NCI-H1092 treated with DMSO at 0.1 percent for 48 hours (cell line): Measurements from ENCODE around the gene CNNM4.
"Not testable (repeated sequence)": the region's sequence is repeated elsewhere in the genome, so short reads cannot be mapped to it uniquely, and the experiment has no call there.

Experiments used
- DNase-seq: peaks from one replicate; lab custom pipeline; 2025; lab: John Stamatoyannopoulos, UW

Gene CNNM4

DNA sequence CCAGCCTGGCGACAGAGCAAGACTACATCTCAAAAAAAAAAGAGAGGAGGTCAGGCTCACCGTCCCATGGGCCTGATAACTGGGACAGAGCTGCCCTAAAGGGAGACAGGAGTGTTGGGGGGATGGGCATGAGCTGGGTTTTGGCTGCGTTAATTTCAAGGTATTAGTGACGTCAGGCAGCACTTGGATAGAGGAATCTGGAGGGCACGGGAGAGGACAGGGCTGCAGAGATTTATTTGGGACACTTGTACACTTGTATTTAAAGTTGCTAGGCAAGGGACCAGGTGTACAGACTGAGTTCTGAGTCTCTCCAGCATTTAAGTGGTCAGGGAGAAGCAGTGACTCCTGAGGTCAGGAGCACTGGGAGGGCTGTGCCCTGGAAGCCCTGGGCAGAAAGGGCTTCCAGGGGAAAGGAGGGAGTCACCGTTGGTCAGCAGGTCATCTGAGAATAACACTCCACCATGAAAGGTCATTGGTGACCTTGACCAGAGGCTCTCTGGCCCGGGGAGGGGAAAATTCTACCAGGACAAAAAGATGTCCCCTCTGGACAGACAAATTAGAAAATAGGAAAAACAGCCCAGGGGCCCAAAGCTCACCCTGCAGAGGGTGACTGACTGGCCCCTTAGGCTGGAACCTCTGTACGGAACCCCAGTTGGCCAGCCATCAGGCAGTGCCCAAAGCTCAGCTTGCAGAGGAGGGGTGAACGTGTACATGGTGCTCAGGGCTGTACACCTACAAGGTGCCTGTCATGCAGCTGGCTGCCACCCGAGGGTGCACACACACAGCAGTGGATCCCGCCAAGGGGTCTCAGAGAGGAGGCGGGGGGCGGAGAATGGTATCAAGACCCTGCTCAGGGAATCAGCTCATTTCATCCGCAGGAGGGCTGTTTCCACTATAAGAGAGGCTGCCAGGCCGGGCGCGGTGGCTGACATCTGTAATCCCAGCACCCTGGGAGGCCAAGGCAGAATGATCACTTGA lies 32.4 kb downstream of the CNNM4 start:
- no peak for DNase-seq

DNA sequence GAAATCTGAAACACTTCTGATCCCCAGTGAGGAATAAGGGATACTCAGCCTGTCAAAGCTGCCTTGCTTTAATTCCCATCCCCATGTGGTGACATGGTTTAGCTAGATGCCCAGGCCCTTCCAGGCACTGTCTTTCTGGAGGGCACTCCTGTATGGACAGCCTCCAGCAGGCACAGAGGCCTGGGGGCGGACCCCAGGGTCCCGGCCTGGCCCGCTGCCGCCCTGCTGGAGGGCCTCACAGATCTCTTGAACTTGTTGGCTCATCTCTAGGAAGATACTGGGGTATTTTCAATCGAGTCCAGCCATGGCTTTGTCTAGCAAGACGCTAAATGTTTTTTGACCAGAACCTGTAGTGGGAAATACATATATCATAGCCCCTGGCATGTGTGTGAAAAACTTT lies 34.4 kb downstream of the CNNM4 start:
- DNase-seq: no peak

DNA sequence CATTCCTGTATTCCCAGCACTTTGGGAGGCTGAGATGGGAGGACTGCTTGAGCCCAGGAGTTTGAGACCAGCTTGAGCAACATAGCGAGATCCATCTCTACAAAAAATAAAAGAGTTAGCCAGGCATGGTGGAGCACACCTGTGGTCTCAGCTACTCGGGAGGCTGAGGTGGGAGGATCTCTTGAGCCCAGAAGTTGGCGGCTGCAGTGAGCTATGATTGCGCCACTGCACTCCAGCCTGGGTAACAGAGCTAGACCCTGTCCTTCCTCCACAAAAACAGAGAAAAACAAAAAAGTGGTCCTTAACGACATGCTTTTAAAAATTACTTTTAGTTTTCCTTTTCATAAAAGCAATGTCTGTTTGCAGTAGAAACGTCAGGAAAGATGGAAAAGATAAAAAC lies 35.8 kb downstream of the CNNM4 start:
- DNase-seq: not testable (repeated sequence)

DNA sequence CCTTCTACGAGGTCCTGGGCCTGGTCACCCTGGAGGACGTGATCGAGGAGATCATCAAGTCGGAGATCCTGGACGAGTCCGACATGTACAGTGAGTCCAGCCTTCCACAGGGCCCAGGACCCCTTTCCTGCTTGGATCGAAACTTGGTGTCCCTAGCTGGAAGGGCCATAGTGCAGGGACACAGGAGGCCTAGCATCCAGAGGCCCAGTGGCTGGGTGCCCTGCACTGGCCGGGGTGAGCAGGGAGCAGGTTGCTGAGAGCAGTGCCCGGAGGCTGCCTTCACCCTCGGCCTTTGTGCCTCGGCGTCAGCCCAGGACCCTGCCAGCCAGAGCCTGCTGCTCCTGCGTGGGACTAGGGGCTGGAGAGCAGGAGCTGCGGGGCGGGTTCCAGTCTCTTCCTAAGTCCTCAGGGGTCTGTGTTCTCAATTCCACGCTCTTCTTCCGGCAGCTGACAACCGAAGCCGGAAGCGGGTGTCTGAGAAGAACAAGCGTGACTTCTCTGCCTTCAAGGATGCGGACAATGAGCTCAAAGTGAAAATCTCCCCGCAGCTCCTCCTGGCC lies 36.4 kb downstream of the CNNM4 start:
- no peak for DNase-seq

DNA sequence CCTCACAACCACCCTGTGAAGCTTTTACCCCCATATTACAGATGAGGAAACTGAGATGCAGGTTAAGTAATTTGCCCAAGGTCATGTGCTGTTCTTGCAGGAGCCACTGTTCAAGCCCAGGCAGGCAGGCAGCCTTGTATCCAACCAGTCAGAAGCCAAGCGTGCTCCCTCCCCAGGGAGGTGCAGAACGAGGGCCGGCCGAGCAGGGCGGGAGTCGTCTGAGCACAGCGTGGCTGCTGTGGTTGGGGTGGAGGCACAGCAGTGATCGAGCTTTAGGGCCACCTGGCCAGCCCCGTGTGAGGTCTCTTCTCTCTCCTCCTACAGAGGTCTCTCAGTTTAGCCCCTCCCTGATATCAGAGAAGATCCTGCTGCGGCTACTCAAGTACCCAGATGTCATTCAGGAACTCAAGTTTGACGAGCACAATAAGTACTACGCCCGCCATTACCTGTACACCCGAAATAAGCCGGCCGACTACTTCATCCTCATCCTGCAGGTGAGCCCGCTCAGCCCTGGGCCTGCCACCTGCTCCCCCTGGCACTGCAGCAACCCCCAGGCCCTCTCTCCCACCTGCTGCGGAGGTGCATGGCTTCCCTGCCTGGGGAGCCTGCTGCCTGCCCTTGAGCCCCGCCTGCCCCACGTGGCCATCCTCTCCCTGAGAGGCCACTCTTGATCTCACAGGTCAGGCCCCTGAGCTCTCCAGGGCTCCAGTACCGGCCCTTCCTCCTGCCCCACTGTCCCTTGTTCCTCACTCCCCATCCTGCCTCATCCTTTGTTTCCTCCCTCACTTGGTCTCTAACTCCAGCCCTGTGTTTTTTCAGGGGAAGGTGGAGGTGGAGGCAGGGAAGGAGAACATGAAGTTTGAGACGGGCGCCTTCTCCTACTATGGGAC lies 38.3 kb downstream of the CNNM4 start:
- DNase-seq: no peak

DNA sequence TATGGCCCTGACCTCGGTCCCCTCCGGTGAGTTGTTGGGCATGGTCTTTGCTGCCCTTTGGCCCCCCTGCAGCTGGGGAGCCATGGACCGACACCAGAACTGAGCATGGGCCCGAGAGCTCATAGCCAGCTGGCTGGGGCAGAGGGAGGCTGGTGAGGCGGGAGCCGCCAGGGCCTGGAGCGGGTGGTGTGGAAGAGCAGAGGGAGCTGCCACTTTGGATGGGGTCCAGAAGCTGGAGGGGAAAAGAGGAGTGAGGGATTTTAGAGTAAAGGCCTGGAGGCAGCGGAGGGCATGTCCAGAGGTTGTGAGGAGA lies 38.9 kb downstream of the CNNM4 start:
- DNase-seq: no peak

DNA sequence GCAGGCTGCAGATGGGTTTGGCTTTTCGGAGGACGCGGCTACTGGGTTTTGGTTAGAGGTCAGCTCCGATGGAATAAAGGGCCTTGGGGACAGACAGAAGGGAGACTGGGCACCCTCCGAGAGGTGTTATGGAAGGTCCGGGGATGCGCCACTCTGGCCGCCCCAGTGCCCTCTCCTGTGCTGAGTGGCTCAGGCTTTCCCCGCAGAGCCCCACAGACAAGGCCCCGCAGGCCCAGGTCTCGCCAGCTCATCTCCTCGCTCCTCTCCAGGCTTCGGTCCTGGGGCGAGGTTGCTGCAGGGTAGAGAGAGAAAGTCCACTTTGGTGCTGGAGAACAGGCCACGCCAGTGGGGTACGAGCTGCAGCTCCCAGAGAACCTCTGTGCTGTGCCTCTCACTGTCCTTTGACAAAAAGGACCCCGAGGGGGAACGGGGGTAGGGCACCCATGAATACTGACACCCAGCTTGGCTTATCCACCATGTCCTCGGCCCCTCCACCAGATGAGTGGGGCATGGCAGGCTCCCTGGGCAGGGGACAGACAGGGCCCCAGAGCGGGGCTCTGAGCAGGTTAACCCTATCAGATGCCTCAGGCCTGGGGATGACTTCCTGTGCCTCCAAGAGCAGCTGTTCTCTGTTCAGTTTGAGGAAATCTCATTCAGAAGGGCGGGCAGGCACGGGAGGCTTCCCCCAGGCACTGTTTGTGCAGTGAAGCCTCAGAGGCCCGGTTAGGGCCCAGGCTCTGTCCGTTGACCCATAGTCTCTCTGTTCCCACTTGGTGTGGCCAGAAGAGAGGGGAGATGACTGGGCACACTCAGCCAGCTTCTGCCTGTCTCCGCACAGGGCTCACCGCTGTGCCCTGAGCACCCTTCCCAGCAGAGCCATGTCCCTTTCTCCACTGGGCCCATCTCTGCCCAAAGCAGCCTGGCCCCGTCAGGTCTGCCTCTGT lies 39.6 kb downstream of the CNNM4 start:
- no peak for DNase-seq

DNA sequence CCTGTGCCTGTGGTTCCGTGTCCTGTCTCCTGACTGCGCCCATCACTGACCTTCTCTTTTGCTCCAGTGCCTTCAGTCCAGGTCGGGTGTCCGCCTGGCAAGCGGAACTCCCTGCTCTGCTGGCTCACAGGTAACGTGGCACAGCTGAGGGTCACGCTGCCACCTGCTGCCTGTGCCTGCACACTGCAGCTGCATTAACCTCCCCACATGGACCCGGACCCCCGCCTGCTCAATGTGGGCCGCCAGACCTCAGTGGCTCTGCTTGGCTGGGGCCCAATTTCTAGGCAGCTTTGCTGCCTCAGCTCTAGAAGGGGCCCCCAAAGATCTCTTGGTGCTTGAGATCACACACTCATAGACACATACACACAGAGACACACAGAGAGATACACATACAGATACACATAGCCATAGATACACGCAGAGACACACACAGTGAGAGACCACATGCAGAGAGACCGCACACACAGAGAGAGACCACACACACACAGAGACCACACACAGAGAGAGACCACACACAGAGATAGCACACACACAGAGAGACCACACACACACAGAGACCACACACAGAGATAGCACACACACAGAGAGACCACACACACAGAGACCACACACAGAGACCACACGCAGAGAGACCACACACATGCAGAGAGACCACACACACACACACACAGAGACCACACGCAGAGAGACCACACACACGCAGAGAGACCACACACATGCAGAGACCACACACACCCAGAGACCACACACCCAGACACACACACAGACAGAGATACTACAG lies 40.5 kb downstream of the CNNM4 start:
- peak; percentile 33 for DNase-seq

DNA sequence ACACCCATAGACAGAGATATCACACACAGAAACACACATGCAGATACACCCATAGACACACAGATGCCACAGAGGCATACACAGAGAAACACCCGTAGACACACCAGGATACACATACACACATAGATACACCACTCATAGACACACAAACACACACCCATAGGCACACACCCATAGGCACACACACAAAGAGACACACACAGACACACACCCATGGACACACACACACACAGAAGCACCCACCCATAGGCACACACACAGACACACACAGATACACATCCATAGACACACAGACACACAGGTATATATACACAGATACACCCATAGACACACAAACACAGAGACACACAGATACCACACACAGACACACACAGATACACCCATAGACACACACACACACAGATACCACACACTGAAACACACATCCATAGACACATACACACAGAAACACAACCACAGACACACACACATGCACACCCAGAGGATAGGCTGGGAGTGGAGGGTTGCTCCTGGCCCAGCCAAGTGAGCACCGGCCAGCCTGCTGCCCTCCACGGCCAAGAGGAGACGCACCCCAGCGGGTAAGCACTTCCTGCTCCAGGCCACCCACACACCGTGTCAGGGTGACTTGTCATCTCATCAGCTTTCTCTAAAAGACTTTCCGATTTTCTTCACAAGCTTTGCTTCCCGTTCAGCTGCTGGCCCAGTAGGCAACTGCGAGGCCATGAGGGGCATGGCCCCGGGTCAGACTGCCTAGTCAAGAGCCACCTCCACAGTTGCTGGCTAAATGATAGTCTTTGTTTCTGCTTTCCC lies 41.3 kb downstream of the CNNM4 start:
- no peak for DNase-seq

DNA sequence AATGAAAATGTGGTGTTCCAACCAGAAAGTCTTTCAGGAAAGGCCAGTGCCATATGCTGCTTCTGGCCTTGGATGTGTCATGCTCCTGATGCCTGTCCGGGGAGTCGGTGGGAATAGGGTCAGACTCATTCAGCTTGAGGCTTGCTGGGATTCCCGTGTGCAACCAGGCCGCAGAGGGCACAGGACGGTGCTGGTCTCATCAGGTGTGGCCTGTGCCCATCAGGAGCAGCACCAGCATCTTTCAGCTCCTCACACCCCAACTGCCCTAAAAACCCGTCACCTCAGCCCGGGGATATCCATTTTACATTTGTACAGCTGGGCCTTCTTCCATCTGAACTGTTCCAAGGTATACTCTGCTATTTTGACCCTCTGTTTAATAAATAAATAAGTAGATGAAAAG lies 42.0 kb downstream of the CNNM4 start:
- DNase-seq: no peak

DNA sequence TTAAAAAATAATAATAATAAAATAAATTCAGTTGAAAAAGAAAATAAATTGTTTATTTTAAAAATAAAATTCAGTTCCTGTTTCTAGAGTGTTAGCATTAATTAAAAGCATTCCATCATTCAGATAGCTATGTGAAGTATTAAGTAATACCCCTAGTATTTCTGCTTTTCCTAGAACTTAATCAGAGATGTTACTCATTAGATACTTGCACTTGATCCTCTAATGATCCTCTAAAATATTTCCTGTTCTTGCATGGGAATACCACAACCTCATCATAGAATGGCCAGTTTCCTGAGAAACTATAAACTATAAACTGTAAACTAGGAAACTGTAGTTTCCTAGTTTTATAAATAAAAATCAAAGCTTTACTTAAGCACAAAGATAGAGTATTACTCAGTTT lies 44.3 kb downstream of the CNNM4 start:
- no peak for DNase-seq

DNA sequence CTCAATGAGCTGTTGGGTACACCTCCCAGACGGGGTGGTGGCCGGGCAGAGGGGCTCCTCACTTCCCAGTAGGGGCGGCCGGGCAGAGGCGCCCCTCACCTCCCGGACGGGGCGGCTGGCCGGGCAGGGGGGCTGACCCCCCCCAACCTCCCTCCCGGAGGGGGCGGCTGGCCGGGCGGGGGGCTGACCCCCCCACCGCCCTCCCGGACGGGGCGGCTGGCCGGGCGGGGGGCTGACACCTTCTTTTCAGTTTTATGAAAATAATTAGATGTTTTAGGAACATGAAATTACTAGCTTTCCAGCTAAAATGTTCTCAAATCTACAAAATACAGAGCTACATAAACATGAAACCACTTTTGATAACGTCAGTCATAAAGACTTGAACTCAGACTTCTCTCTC lies 45.2 kb downstream of the CNNM4 start:
- DNase-seq: not testable (repeated sequence)

DNA sequence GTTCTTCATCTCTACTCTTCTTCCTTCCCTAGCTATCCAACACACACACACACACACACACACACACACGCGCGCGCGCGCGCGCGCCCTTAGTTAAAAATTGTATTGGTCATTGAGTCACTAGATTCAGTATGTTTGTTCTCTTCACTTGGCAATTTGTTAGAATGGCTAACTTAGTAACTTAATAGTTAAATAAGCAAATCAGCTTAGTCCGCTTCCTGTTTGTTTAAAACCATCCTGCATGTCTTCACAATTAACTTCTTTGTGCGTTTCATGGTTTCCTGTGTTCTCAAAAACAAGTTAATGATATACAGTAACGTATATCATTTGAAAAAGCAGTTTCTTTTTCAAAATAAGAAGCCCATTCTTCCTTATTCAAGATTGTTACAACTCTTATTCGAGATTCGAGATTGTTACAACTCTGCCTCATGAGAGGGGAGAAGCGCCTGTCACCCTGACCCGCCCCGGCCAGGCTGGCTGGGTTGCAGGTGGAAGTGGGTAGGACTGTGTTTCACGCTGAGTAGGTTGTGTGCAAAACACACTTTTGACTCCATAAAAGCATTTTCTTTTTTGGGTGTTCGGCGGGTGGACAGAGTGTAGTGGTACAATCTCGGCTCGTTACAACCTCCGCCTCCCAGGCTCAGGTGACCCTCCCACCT lies 45.9 kb downstream of the CNNM4 start:
- no peak for DNase-seq

DNA sequence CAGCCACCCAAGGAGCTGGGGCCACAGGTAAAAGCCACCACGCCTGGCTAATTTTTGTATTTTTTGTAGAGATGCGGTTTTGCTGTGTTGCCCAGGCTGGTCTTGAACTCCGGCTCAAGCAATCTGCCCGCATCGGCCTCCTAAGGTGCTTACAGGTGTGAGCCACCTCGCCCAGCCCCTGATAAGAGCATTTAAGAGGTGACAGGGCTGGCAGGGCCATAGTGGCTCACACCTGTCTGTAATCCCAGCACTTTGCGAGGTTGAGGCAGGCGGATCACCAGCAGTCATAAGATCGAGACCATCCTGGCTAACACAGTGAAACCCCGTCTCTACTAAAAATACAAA lies 46.4 kb downstream of the CNNM4 start:
- no peak for DNase-seq

DNA sequence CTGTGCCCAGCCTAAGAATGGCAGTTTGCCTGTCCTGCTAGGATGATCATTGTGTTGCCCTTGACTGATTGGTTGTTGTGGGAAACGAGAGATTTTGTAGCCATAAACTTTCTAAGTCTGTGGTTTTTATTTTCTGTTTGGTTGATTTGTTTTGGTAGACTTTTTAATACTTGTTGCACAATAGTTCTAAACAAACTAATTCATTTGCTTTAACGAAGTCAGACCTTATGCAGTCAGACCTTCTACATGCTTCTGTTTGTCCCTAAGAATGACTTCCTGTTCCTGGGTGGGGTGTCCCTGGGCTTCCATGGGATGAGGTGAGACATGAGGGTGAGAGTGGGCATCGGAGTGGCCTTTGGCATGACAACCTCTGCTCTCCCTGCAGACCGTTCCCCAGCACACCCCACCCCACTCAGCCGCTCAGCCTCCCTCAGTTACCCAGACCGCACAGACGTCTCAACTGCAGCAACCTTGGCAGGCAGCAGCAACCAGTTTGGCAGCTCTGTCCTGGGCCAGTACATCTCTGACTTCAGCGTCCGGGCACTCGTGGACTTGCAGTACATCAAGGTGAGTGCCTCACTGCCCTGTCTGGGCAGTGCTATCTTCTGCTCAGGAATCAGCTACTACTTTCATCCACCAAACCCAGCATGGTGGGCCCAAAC lies 47.6 kb downstream of the CNNM4 start:
- DNase-seq: no peak

DNA sequence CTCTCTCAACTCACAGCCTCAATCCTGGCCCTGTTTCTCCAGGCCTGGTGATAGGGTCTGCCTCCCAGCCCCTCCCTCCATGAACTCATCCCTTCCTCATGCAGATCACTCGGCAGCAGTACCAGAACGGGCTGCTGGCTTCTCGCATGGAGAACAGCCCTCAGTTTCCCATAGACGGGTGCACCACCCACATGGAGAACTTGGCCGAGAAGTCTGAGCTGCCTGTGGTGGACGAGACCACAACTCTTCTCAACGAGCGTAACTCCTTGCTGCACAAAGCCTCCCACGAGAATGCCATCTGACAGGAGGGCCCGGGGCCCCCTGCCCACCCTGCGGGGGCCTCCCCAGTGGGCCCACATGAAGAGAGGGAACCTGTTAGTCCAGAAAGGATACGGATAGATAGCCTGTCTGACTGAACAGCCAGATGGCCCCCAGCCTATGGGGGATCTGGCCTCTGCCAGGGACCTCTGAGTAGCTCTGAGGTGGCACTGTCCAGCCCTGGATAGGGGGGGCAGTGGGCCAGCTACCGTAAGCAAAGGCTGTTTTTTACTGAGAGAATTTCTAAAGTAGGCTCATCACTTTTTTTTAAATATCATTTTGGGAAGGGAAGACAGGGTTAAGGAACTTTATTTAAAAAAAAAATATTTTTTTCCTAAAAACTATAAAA lies 48.6 kb downstream of the CNNM4 start:
- DNase-seq: no peak

DNA sequence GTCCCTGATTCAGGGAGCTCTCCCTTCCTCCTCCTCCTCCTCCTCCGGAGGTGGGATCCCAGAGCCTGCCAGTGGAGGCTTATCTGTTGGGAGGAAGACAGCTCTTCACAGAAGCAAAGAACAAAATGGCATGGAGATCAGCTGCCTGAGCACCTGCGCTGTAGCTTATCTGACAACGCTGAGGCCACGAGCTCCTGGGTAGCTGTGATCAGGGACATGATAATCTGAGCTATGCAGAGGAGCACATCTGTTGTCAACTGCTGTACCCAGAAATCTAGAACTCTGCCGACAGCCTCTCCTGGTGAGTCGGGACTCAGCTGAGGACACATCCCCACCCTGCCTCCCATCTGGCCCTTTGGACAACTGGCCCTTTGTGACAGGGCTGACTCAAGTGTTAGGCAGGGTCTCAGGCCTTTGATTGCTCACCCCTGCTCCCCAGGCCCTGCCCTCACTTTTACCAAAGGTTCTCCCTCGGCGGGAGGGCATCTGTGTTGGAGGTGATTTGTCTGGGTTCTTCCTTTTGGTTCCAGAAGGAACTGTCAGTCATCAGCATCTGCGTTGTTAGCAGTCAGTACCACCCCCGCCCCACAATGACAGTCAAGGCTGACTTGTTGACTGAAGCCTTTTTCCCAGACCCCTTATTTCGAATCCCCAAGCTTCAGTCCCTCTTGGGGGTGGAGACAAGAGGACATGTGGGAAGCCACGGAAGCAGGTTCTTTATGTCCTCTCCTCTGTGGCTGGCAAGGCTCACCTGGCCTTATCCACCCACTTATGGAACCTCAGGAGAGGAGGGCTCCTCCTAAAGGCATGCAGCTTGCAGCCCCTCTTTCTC lies 49.5 kb downstream of the CNNM4 start:
- no peak for DNase-seq

DNA sequence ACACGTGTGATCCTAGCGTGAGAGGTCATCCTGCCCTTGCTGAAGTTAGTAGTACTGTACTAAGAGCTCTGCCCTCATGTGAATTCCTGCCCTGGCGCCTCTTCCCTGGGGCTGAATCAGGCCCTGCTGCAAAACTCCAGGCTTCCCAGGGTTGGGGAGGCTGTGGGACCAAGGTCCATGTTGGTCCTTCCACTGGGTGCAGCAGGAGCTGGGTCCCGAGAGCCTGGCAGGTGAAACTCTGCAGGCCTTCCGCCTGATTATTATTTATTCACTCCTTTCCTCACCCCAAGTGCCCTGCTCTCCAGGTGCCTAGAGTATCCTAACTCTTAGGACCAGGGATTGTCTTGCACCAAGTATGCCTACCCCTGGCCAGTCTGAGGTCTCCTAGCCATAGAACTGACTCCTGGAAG lies 50.1 kb downstream of the CNNM4 start:
- DNase-seq: no peak
